Esophagus muscularis mucosa (tissue), 3 donors: Measurements from ENCODE around the gene IRAK1.

Experiments used
- POLR2A ChIP-seq: fragments of 450-650 bp; IDR thresholded peaks from one replicate; pipeline ENCODE4 v1.6.1; 2017; ENCODE audit warnings: antibody characterized with exemption, moderate library complexity, mild to moderate bottlenecking, low read depth
- TF ChIP-seq, protein P1 (sequence below), 3 experiments: fragments of 200-600 bp in 2 of 3; fragments of 450-650 bp in 1 of 3; sonication (generic) in 2 of 3; IDR thresholded peaks; one replicate each; pipeline ENCODE4 v1.5.1; 2017 to 2019; ENCODE audit warnings: antibody characterized with exemption in 3 of 3, mild to moderate bottlenecking in 2 of 3, moderate library complexity in 1 of 3

DNA sequence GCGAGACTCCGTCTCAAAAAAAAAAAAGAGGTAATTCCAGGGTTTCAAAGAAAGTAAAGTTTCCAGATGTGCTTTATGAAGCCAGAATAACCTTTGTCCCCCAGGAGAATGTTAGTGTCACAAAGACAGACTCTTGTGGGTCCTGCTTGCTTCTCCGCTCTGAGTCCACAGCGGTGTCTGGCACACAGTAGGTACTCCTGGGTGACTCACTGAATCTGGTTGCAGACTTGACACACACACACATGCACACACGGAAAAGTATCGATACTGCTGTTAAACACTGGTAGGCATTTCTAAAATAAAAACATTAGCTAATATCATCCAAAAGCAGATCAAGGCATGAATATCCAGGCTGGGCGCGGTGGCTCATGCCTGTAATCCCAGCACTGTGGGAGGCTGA lies 24.2 kb downstream of the IRAK1 start:
- TF ChIP-seq, protein P1, sequence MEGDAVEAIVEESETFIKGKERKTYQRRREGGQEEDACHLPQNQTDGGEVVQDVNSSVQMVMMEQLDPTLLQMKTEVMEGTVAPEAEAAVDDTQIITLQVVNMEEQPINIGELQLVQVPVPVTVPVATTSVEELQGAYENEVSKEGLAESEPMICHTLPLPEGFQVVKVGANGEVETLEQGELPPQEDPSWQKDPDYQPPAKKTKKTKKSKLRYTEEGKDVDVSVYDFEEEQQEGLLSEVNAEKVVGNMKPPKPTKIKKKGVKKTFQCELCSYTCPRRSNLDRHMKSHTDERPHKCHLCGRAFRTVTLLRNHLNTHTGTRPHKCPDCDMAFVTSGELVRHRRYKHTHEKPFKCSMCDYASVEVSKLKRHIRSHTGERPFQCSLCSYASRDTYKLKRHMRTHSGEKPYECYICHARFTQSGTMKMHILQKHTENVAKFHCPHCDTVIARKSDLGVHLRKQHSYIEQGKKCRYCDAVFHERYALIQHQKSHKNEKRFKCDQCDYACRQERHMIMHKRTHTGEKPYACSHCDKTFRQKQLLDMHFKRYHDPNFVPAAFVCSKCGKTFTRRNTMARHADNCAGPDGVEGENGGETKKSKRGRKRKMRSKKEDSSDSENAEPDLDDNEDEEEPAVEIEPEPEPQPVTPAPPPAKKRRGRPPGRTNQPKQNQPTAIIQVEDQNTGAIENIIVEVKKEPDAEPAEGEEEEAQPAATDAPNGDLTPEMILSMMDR (IDR thresholded peaks at IDR 0.05) = no peak
- no peak for TF ChIP-seq POLR2A
